ENCODE results near the gene ADCY2.

DNA sequence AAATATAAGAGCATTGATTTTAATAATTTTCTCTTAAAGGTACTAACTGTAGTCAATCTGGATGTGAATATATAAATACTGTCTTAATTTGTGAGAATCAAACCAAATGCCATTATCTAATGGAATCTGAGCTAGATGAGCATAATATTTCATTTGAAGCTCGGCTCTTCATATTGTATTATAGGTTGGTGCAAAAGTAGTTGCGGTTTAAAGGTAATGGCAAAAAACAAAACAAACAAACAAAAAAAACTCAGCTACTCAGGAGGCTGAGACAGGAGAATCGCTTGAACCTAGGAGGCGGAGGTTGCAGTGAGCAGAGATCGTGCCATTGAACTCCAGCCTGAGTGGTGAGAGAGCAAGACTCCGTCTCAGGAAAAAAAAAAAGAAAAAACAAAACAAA, 358.6 kb downstream of the ADCY2 start:
- no peak for TF ChIP-seq CTCF (IDR thresholded peaks at IDR 0.05)
- no peak for TF ChIP-seq POLR2A (IDR thresholded peaks at IDR 0.05)

All from esophagus squamous epithelium (tissue), 4 donors.